ENCODE measurements around the gene ASRGL1. TPM values are rescaled to one million over a fixed set of nuclear protein-coding genes. Genes with fewer than 3 reads are reported as not detected.
"Not testable (repeated sequence)": the region's sequence is repeated elsewhere in the genome, so short reads cannot be mapped to it uniquely, and the experiment has no call there.

The ASRGL1 gene
- total RNA-seq, 4 donors from 2014 or later = 10.9 to 133 (median 30.0) TPM

DNA sequence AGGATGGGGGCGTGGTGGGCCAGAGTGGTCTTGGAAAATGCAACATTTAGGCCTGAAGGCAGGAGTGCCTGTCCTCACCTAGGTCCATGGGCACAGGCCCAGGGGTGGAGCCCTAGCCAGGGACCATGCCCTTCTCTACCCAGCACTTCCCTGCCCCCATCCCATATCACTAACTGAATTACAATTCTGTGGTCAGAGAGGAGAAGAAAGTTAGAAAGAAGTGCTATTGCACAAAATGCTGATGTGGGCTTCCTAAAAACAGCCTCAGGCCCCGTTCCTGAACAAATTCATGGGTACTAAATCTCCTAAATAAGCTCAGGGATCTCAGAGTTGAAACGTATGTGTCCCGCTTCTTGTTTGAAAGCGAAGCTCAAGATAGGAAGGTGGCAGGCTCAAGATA is 3.5 kb upstream of the ASRGL1 start:
- no peaks in the 10 kb centered on the region for H3K9me3 ChIP-seq
- H3K4me1 ChIP-seq = peaks cover 0 to 4% of the 10 kb centered on the region in 2 donors
- no peaks in the 10 kb centered on the region for H3K36me3 ChIP-seq
- TF ChIP-seq, protein P1, sequence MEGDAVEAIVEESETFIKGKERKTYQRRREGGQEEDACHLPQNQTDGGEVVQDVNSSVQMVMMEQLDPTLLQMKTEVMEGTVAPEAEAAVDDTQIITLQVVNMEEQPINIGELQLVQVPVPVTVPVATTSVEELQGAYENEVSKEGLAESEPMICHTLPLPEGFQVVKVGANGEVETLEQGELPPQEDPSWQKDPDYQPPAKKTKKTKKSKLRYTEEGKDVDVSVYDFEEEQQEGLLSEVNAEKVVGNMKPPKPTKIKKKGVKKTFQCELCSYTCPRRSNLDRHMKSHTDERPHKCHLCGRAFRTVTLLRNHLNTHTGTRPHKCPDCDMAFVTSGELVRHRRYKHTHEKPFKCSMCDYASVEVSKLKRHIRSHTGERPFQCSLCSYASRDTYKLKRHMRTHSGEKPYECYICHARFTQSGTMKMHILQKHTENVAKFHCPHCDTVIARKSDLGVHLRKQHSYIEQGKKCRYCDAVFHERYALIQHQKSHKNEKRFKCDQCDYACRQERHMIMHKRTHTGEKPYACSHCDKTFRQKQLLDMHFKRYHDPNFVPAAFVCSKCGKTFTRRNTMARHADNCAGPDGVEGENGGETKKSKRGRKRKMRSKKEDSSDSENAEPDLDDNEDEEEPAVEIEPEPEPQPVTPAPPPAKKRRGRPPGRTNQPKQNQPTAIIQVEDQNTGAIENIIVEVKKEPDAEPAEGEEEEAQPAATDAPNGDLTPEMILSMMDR (IDR thresholded peaks at IDR 0.05) = no peak
- TF ChIP-seq POLR2A (IDR thresholded peaks at IDR 0.05) = no peak
- H3K27ac ChIP-seq = no peak overlapping the region
- intact Hi-C loops (cut with DNase I; ENCODE audit: low total_unique reads) = no loop called here
- H3K4me3 ChIP-seq = no peak overlapping the region
- DNase-seq = no peak
- H3K27me3 ChIP-seq = no peaks in the 10 kb centered on the region

DNA sequence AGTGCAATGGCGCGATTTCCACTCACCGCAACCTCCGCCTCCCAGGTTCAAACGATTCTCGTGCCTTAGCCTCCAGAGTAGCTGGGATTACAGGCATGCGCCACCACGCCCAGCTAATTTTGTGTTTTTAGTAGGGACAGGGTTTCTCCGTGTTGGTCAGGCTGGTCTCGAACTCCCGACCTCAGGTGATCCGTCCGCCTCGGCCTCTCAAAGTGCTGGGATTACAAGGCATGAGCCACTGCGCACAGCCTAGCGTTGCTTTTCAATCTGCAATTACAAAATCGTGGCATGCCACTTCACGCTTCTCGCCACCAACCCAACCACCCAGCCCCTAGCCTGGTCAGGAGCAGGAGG is 322 bp upstream of the ASRGL1 start:
- DNase-seq; H3K36me3 ChIP-seq; H3K9me3 ChIP-seq; H3K27ac ChIP-seq; H3K27me3 ChIP-seq; H3K4me1 ChIP-seq; intact Hi-C loops (cut with DNase I; ENCODE audit: low total_unique reads): not testable (repeated sequence)
- H3K4me3 ChIP-seq = peak overlapping the region; percentile 54 to 56

DNA sequence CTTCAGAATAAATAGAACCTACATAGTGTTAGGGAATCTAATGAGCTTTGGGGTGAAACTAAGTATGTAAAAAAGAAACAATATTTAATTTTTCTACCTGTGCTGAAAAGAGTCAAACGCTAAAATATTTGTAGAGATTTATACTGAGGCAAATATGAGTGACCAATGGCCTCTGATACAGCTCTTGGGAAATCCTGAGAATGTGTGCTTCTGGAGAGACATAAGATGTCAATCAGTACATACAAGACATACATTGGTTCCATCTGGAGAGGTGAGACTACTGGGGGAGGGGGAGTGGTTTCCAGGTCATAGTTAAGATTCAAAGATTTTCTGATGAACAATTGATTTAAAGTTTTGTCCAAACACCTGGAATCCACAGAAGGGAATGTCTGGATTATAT is 970 bp downstream of the ASRGL1 start:
- Histone ChIP-seq H3K4me1 (peaks cover 0 to 4% of the 10 kb centered on the region in 2 donors), H3K9me3 (no peaks in the 10 kb centered on the region), H3K27me3 (no peaks in the 10 kb centered on the region), H3K36me3 (no peaks in the 10 kb centered on the region), H3K4me3 (peak overlapping the region; percentile 54 to 56), H3K27ac (peak overlapping the region in 1 of 2 donors; percentile 70)
- intact Hi-C loops (cut with DNase I; ENCODE audit: low total_unique reads) = no loop called here
- no peak for DNase-seq
- TF ChIP-seq, protein P1 (IDR thresholded peaks at IDR 0.05) = no peak
- no peak for TF ChIP-seq POLR2A (IDR thresholded peaks at IDR 0.05)

DNA sequence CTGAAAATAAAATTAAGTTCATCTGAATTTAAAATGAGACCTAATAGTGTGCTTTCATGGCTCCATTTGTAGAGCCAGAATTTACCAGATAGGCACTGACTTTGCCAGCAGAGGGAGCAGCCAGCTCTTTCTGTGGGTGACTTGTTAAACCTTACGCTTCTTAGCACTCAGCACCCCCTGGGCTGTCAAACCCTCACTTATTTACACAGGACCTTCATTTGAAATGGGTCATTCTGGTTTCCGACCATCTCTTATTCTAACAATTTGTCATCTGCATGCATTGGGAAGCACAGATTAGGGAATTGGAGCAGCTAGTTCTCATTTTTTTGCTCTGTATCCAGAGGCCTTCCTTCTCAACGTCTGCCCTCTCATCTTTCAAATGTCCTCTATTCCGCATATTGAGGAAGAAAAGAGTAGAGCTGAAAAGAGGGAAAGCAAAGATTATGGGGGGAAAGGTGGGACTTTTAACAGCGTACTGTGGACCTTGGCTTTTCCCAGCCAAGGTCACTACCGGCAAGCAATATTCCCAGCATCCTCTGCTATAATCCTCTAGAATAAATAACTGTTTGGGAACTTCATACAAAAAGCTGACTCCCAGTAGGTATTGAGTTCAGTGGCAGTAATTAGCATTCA is 3.1 kb downstream of the ASRGL1 start:
- H3K27me3 ChIP-seq = no peaks in the 10 kb centered on the region
- H3K27ac ChIP-seq = peak overlapping the region in 1 of 2 donors; percentile 28
- intact Hi-C loops (cut with DNase I; ENCODE audit: low total_unique reads) = no loop called here

DNA sequence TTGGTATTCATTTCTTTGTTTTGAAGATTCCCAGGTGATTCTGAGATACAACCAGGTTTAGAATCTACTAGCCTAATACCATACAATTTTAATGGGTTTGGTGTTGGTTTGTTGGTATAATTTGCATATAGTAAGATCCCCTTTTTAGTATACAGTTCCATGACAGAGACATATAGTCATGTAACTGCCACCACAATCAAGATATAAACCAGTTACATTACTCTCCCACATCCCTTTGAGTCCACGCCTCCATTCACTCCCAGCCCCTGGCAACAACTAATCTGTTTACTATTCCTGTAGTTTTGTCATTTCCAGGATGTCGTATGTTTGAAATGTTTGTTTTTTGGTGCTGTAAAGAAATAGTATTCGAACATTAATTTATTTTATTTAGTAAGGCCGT is 4.3 kb downstream of the ASRGL1 start:
- intact Hi-C loops (cut with DNase I; ENCODE audit: low total_unique reads) = no loop called here
- H3K4me1 ChIP-seq = peaks cover 0 to 4% of the 10 kb centered on the region in 2 donors
- TF ChIP-seq POLR2A (IDR thresholded peaks at IDR 0.05) = no peak
- TF ChIP-seq, protein P1 (IDR thresholded peaks at IDR 0.05) = no peak
- H3K27ac ChIP-seq = no peak overlapping the region
- no peaks in the 10 kb centered on the region for H3K36me3 ChIP-seq
- no peaks in the 10 kb centered on the region for H3K27me3 ChIP-seq
- DNase-seq = no peak
- no peaks in the 10 kb centered on the region for H3K9me3 ChIP-seq
- no peak overlapping the region for H3K4me3 ChIP-seq

More for the DNA sequence above, 3.1 kb downstream of the ASRGL1 start:
- H3K9me3 ChIP-seq = no peaks in the 10 kb centered on the region
- no peak for TF ChIP-seq POLR2A (IDR thresholded peaks at IDR 0.05)
- TF ChIP-seq, protein P1 (IDR thresholded peaks at IDR 0.05) = peak; percentile 46 to 59 (median 50)
- no peak overlapping the region for H3K4me3 ChIP-seq
- DNase-seq = peak; percentile 20 to 32
- H3K36me3 ChIP-seq = no peaks in the 10 kb centered on the region
- H3K4me1 ChIP-seq = peaks cover 0 to 4% of the 10 kb centered on the region in 2 donors

DNA sequence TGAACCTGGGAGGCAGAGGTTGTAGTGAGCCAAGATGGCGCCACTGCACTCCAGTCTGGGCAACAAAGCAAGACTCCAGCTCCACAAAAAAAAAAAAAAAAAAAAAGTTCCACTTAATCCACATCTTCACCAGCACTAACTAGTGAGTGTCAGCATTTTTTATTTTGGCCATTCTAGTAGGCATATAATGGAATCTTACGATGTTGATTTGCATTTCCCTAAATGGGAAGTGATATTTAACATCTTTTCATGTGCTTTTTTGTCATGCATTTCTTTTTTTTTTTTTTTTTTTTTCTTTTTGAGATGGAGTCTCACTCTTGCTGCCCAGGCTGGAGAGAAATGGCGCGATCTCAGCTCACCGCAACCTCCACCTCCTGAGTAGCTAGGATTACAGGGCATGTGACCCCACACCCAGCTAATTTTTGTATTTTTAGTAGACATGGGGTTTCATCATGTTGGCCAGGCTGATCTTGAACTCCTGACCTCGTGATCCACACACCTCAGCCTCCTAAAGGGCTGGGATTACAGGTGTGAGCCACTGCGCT is 6.5 kb downstream of the ASRGL1 start:
- H3K36me3 ChIP-seq; intact Hi-C loops (cut with DNase I; ENCODE audit: low total_unique reads); H3K4me1 ChIP-seq; DNase-seq; H3K27ac ChIP-seq; H3K9me3 ChIP-seq; H3K27me3 ChIP-seq; H3K4me3 ChIP-seq: not testable (repeated sequence)

All from uterus (tissue), 4 donors.